Measurements from ENCODE around the gene CCDC69.

DNA sequence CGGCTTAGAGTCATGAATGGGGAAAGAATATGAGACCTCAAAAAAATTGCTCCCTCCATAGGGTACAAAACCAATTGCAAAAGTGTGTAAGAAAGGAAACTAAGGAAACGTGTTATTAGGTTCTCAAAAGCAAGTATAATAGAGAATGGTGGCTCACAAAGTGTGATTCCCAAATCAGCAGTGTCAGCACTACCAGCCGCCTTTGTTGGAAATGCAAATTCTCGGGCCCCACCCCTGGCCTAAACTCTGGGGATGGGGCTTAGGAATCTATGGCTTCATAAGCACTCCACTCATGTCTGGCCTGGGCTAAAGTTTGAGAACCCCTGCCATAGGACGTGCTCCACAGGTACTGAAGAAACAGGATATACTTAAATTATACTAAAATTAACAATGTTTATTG, 1.6 kb upstream of the CCDC69 start:
- TF ChIP-seq, protein P1, sequence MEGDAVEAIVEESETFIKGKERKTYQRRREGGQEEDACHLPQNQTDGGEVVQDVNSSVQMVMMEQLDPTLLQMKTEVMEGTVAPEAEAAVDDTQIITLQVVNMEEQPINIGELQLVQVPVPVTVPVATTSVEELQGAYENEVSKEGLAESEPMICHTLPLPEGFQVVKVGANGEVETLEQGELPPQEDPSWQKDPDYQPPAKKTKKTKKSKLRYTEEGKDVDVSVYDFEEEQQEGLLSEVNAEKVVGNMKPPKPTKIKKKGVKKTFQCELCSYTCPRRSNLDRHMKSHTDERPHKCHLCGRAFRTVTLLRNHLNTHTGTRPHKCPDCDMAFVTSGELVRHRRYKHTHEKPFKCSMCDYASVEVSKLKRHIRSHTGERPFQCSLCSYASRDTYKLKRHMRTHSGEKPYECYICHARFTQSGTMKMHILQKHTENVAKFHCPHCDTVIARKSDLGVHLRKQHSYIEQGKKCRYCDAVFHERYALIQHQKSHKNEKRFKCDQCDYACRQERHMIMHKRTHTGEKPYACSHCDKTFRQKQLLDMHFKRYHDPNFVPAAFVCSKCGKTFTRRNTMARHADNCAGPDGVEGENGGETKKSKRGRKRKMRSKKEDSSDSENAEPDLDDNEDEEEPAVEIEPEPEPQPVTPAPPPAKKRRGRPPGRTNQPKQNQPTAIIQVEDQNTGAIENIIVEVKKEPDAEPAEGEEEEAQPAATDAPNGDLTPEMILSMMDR (IDR thresholded peaks at IDR 0.05 in 4 of 5, conservative IDR thresholded peaks at IDR 0.05 in 1 of 5) = no peak
- no peak for TF ChIP-seq POLR2A (IDR thresholded peaks at IDR 0.05)

Measured in gastrocnemius medialis (tissue), 4 donors.